DOHH2 (cell line): ENCODE data around the gene TDRD12.

Source experiments
- H3F3A ChIP-seq: fragments of 200-600 bp; sonication (generic), shearing (Covaris generic); 2 replicates; pipeline ENCODE4 v1.6.0; 2016; ENCODE audit warnings: antibody characterized with exemption, mild to moderate bottlenecking; ENCODE audit not compliant: control insufficient read depth, insufficient read depth
- H3K27ac ChIP-seq: fragments of 200-600 bp; sonication (generic); 2 replicates; pipeline ENCODE4 v1.5.1; 2014; ENCODE audit warnings: low read depth, mild to moderate bottlenecking, low read length, moderate library complexity
- H3K27me3 ChIP-seq: fragments of 200-600 bp; sonication (generic); 2 replicates; pipeline ENCODE4 v1.6.1; 2014; ENCODE audit warnings: mild to moderate bottlenecking, low read length, mixed read lengths; ENCODE audit not compliant: control insufficient read depth
- H3K36me3 ChIP-seq: fragments of 200-600 bp; sonication (generic); 2 replicates; pipeline ENCODE4 v1.6.1; 2014; ENCODE audit warnings: mild to moderate bottlenecking, low read length, moderate library complexity, mixed read lengths; ENCODE audit not compliant: control insufficient read depth
- H3K4me1 ChIP-seq: fragments of 200-600 bp; sonication (generic); 2 replicates; pipeline ENCODE4 v1.6.1; 2014; ENCODE audit warnings: mild to moderate bottlenecking, low read length, mixed read lengths; ENCODE audit not compliant: control insufficient read depth
- H3K4me2 ChIP-seq: fragments of 200-600 bp; sonication (generic); 2 replicates; pipeline ENCODE4 v1.6.0; 2014; ENCODE audit warnings: mild to moderate bottlenecking, low read length, moderate library complexity
- H3K4me3 ChIP-seq: fragments of 200-600 bp; sonication (generic); 2 replicates; pipeline ENCODE4 v1.5.1; 2014; ENCODE audit warnings: mild to moderate bottlenecking, low read length, mixed read lengths
- H3K79me2 ChIP-seq: fragments of 200-600 bp; sonication (generic); 2 replicates; pipeline ENCODE4 v1.6.1; 2014; ENCODE audit warnings: mild to moderate bottlenecking, low read length, mixed read lengths; ENCODE audit not compliant: control insufficient read depth
- H3K9me2 ChIP-seq: fragments of 200-600 bp; sonication (generic); replicated peaks from 2 replicates; pipeline ENCODE4 v1.6.1; 2014; ENCODE audit warnings: mild to moderate bottlenecking, low read length, mixed read lengths; ENCODE audit not compliant: control insufficient read depth
- H3K9me3 ChIP-seq: fragments of 200-600 bp; sonication (generic); 2 replicates; pipeline ENCODE4 v1.6.1; 2014; ENCODE audit warnings: antibody characterized with exemption, low read length, mixed read lengths; ENCODE audit not compliant: control insufficient read depth, insufficient read depth
- H4K20me1 ChIP-seq: fragments of 200-600 bp; sonication (generic); 2 replicates; pipeline ENCODE4 v1.6.0; 2014; ENCODE audit warnings: low read depth, mild to moderate bottlenecking, antibody characterized with exemption, low read length, moderate library complexity; ENCODE audit not compliant: control insufficient read depth, insufficient read depth
- CTCF ChIP-seq: fragments of 200-600 bp; sonication (generic); IDR thresholded peaks from one replicate; pipeline ENCODE4 v1.5.1; 2014; ENCODE audit warnings: antibody characterized with exemption, mild to moderate bottlenecking, low read depth, low read length; ENCODE audit not compliant: poor library complexity, severe bottlenecking
- EZH2phosphoT487 ChIP-seq: fragments of 200-600 bp; sonication (generic); IDR thresholded peaks from 2 replicates; pipeline ENCODE4 v1.6.1; 2017; ENCODE audit warnings: borderline replicate concordance, mild to moderate bottlenecking, antibody characterized with exemption, low read length, moderate library complexity, mixed read lengths

Gene TDRD12

DNA sequence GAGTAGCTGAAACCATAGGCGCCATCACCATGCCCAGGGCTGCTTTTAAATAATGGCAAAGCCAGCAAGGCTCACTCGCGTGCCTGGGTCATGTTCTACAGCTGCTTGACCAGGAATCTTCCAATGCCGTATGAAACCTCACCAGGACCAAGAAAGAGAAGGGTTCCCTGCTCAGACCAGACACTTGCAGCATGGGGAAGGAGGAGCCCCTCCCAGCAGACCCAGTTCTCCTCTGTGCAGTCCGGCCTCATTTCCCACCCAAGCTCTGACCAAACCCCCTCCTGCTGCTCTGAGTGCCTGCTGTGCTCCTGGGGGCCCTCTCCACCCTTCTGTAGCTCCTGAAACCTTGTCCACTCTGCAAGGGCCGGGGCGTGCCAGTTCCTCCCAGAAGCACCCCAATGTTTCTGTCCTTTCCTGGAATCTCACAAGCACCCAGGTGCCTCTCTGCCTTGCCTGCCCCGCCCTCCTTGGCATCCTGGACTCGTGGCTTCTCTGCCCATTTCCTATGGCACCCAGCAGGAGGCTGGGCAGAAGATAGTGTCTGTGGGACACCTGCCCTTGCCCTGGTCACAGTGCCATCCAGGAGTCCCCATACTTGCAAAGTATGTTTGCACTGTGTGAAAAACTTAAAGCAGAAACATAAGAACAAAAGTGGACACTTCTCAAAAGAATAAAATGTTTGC is 156.8 kb downstream of the TDRD12 start:
- no peaks in the 10 kb centered on the region for H3K79me2 ChIP-seq
- no peaks in the 10 kb centered on the region for H4K20me1 ChIP-seq
- no peaks in the 10 kb centered on the region for H3K36me3 ChIP-seq
- H3K4me3 ChIP-seq: no peak overlapping the region
- H3K27me3 ChIP-seq: no peaks in the 10 kb centered on the region
- H3F3A ChIP-seq: no peaks in the 10 kb centered on the region
- H3K9me3 ChIP-seq: no peaks in the 10 kb centered on the region
- no peaks in the 10 kb centered on the region for H3K9me2 ChIP-seq
- TF ChIP-seq EZH2phosphoT487 (no peak), CTCF (no peak)
- H3K27ac ChIP-seq: no peak overlapping the region
- H3K4me2 ChIP-seq: no peak overlapping the region
- no peaks in the 10 kb centered on the region for H3K4me1 ChIP-seq

- no peaks in the 10 kb centered on the region for H3K36me3 ChIP-seq
- no peaks in the 10 kb centered on the region for H3K9me3 ChIP-seq
- H3K4me1 ChIP-seq: no peaks in the 10 kb centered on the region
- no peaks in the 10 kb centered on the region for H3F3A ChIP-seq
- H3K4me2 ChIP-seq: no peak overlapping the region
- H3K4me3 ChIP-seq: no peak overlapping the region
- H3K9me2 ChIP-seq: no peaks in the 10 kb centered on the region
- no peaks in the 10 kb centered on the region for H4K20me1 ChIP-seq
- no peak for TF ChIP-seq EZH2phosphoT487
- no peak for TF ChIP-seq CTCF
- H3K27ac ChIP-seq: no peak overlapping the region
- no peaks in the 10 kb centered on the region for H3K27me3 ChIP-seq
- no peaks in the 10 kb centered on the region for H3K79me2 ChIP-seq
Observed at GRCh38 chr19:32876919-32877285, 157.3 kb downstream of the TDRD12 start.
